Gastrocnemius medialis (tissue), 4 donors: ENCODE data around the gene FAM163B. TPM values are rescaled to one million over a fixed set of nuclear protein-coding genes. Genes with fewer than 3 reads are reported as not detected.
A peak's percentile ranks its signal among the peaks of the same experiment; 100 is the strongest.

ENCODE experiments used
- ATAC-seq, 2 donors: fragments of 150-250 bp; one replicate each; pipeline ENCODE4 v1.9.1; 2016
- DNase-seq, 2 donors: peaks; one replicate each; pipeline ENCODE4 v3.0.0-alpha.2; 2019
- H3K27ac ChIP-seq, 4 donors: fragments of 200-600 bp; sonication (generic); 1 replicate in 1 of 4; 2 replicates in 3 of 4; pipeline ENCODE4 v1.5.1; 2016 to 2018; ENCODE audit warnings: mild to moderate bottlenecking in 2 of 4, moderate library complexity in 1 of 4
- H3K27me3 ChIP-seq, 3 donors: fragments of 200-600 bp; sonication (generic) in 2 of 3; 1 replicate in 1 of 3; 2 replicates in 2 of 3; pipeline versions ENCODE4 v1.5.1 to v1.6.0; 2016 to 2019; ENCODE audit warnings: mild to moderate bottlenecking in 1 of 3, moderate library complexity in 1 of 3
- H3K36me3 ChIP-seq, 2 donors: fragments of 200-600 bp; sonication (generic) in 1 of 2; one replicate each; pipeline ENCODE4 v1.5.1; 2017 to 2018
- H3K4me1 ChIP-seq, 2 donors: fragments of 200-600 bp; sonication (generic) in 1 of 2; one replicate each; pipeline ENCODE4 v1.5.1; 2016 to 2017; ENCODE audit warnings: mild to moderate bottlenecking in 2 of 2
- H3K4me3 ChIP-seq, 4 donors: fragments of 200-600 bp; sonication (generic) in 3 of 4; 1 replicate in 1 of 4; 2 replicates in 3 of 4; pipeline ENCODE4 v1.5.1; 2016 to 2019; ENCODE audit warnings: mild to moderate bottlenecking in 2 of 4
- H3K9me3 ChIP-seq, 3 donors: fragments of 200-600 bp; sonication (generic) in 2 of 3; 1 replicate in 1 of 3; 2 replicates in 2 of 3; pipeline ENCODE4 v1.5.1; 2016 to 2019
- POLR2A ChIP-seq, 2 donors: fragments of 450-650 bp; IDR thresholded peaks; one replicate each; pipeline ENCODE4 v1.6.1; 2017; ENCODE audit warnings: antibody characterized with exemption in 2 of 2, mild to moderate bottlenecking in 2 of 2, moderate library complexity in 2 of 2
- in situ Hi-C, 4 donors: fragments of 200-750 bp; cut with MboI; loops; one replicate each; pipeline versions ENCODE4 v1.15.0 to v1.8.0; 2017; ENCODE audit warnings: low sequenced_read_pairs in 4 of 4
- intact Hi-C: fragments of 100-400 bp; cut with DNase I; formaldehyde crosslinking; loops from one replicate; pipeline ENCODE4 v1.15.1; 2023; ENCODE audit warnings: low total_unique reads
- total RNA-seq, 4 donors: library from RNA; depleted of rRNA; stranded (reverse); fragments of >200 nt; gene quantifications; one replicate each; pipeline versions ENCODE4 v1.1.0 to v1.2.3, GENCODE V29; 2016
- TF ChIP-seq, protein P1 (sequence below), 5 experiments: fragments of 450-650 bp in 3 of 5; fragments of 200-600 bp in 2 of 5; sonication (generic) in 2 of 5; IDR thresholded peaks in 4 of 5; conservative IDR thresholded peaks in 1 of 5; 1 replicate in 4 of 5; 2 replicates in 1 of 5; pipeline ENCODE4 v1.5.1; 2016 to 2019; ENCODE audit warnings: antibody characterized with exemption in 5 of 5, mild to moderate bottlenecking in 3 of 5, moderate library complexity in 3 of 5

Gene FAM163B
- total RNA-seq, 4 donors from 2014 or later, result not detected

DNA sequence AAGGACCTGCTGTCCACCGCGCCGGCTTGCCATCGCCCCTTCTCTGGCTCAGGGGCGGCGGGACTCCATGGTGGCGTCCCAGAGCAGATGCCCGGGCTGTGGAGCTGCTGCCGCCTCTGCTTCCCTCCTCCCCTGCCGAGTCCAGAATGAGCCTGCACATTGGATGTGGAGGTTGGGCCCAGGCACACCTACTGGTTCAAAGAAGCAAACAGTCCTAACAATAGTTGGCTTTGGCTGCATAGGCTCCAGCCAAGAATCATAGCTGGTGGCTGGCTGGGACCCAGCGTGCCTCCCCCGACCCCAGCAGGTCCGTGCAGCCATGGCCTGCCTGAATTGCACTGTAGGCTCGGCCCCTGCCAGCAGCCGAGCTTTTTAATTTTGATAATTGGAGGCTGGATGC is 48.9 kb downstream of the FAM163B start:
- Histone ChIP-seq H3K36me3 (no peaks in the 10 kb centered on the region), H3K27me3 (peaks cover 11 to 21% (median 16%) of the 10 kb centered on the region in 3 donors), H3K4me1 (peaks cover 13% of the 10 kb centered on the region in 2 donors), H3K4me3 (no peak overlapping the region), H3K27ac (no peak overlapping the region), H3K9me3 (no peaks in the 10 kb centered on the region)
- TF ChIP-seq, protein P1, sequence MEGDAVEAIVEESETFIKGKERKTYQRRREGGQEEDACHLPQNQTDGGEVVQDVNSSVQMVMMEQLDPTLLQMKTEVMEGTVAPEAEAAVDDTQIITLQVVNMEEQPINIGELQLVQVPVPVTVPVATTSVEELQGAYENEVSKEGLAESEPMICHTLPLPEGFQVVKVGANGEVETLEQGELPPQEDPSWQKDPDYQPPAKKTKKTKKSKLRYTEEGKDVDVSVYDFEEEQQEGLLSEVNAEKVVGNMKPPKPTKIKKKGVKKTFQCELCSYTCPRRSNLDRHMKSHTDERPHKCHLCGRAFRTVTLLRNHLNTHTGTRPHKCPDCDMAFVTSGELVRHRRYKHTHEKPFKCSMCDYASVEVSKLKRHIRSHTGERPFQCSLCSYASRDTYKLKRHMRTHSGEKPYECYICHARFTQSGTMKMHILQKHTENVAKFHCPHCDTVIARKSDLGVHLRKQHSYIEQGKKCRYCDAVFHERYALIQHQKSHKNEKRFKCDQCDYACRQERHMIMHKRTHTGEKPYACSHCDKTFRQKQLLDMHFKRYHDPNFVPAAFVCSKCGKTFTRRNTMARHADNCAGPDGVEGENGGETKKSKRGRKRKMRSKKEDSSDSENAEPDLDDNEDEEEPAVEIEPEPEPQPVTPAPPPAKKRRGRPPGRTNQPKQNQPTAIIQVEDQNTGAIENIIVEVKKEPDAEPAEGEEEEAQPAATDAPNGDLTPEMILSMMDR (IDR thresholded peaks at IDR 0.05 in 4 of 5, conservative IDR thresholded peaks at IDR 0.05 in 1 of 5), result no peak
- no peak for TF ChIP-seq POLR2A (IDR thresholded peaks at IDR 0.05)
- in situ Hi-C loops, result no loop called here
- DNase-seq (no peak), ATAC-seq (peak in 1 of 2 donors; percentile 37)
- intact Hi-C loops, result no loop called here

DNA sequence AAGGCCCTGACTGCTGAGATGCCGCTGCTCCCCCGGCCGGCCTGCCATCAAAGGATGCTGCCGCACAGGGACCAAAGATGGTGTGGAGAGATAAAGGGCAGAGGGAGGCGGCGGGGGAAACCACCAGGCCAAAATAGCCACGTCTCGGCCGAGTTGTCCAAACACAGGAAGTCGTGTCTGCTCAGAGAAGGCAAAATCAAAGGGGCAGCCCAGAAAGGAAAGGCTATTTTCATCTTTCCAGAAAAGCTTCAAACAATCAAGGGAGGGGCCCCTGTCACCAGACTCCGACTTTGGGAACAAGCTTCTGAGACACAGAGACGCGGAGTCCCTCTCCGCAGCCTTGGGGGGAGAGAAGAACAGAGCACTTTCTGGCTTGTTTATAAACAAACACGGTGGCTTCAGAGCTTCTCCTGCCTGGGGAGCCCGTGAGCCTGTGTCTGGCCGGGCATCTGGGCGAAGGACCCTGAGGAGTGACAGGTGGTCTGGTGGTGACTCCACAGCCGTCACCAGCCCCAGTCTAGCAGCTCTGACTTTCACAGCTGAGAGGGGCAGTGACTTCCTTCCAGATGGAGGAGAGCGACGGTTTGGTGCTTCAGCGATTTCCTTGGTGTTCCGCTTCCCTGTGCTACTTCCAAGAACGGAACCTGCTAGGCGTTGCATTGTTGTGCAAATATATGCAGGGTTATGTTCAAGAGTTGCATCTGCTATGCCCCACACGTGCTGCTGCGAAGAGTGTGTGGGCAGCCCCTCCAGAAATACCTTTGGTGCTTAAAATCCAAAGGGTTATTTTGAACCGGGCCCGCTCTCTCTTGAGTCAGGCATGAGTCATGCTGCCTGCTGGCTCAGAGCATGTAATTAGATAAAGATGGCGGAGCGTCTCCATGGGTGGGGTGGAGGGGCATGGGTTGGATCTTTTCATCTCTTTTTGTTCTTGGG is 50.7 kb downstream of the FAM163B start:
- DNase-seq (no peak), ATAC-seq (peak; percentile 63 to 64)
- Histone ChIP-seq H3K27ac (peak overlapping the region; percentile 47 to 68 (median 60)), H3K36me3 (no peaks in the 10 kb centered on the region), H3K27me3 (peaks cover 11 to 21% (median 16%) of the 10 kb centered on the region in 3 donors), H3K9me3 (no peaks in the 10 kb centered on the region), H3K4me1 (peaks cover 13% of the 10 kb centered on the region in 2 donors), H3K4me3 (peak overlapping the region in 2 of 4 donors; percentile 17 to 21)
- intact Hi-C loops, result no loop called here
- TF ChIP-seq POLR2A (IDR thresholded peaks at IDR 0.05), result no peak
- TF ChIP-seq, protein P1 (IDR thresholded peaks at IDR 0.05 in 4 of 5, conservative IDR thresholded peaks at IDR 0.05 in 1 of 5), result no peak
- in situ Hi-C loops, result no loop called here

DNA sequence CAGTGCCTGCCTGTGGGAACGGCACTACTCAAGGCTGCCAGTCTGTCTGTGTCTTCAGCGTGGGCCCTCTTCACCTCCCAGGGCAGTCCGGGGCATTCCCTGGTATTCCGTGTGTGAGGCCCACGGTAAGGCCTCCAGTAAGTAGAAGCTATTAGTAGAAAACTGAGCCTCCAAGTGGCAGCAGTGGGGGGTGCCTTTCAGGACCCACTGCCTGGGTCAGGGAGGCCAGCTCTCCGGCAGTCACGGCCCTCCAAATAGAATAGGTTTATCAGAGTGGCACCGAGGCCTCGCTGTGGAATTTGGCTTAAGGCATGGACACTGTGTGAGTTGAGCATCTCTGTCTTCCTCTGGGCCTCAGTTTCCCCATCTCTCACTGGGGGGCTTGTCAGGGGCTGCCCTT is 51.6 kb downstream of the FAM163B start:
- intact Hi-C loops, result no loop called here
- DNase-seq (no peak), ATAC-seq (no peak)
- peaks cover 11 to 16% (median 14%) of the 10 kb centered on the region in 3 donors for H3K27me3 ChIP-seq
- H3K36me3 ChIP-seq, result no peaks in the 10 kb centered on the region
- peaks cover 13% of the 10 kb centered on the region in 2 donors for H3K4me1 ChIP-seq
- no peaks in the 10 kb centered on the region for H3K9me3 ChIP-seq
- no peak for TF ChIP-seq POLR2A (IDR thresholded peaks at IDR 0.05)
- TF ChIP-seq, protein P1 (IDR thresholded peaks at IDR 0.05 in 4 of 5, conservative IDR thresholded peaks at IDR 0.05 in 1 of 5), result no peak
- no peak overlapping the region for H3K4me3 ChIP-seq
- in situ Hi-C loops, result no loop called here
- H3K27ac ChIP-seq, result peak overlapping the region in 1 of 4 donors; percentile 55

DNA sequence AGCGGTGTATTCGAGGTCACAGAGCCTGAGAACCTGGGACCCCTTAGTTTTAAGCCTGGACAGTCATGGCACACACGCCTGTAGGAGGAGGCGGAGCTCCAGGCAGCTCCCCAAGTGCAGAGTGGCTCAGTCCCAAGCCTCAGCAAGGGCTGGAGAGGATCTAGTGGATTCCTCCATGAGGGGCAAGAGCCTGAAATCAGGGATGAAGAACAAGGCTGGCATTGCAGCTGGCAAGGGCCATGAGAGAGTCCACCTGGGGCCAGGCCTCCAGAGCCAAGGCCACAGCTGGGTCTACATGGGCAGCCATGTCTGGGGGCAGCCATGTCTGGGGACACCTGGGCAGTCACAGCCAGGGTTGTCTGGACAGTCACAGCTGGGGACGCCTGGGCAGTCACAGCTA is 52.8 kb downstream of the FAM163B start:
- Histone ChIP-seq H3K9me3 (no peaks in the 10 kb centered on the region), H3K27me3 (peaks cover 7 to 14% (median 8%) of the 10 kb centered on the region in 3 donors), H3K27ac (no peak overlapping the region), H3K4me1 (peaks cover 13% of the 10 kb centered on the region in 2 donors), H3K4me3 (no peak overlapping the region), H3K36me3 (no peaks in the 10 kb centered on the region)
- intact Hi-C loops, result no loop called here
- no peak for DNase-seq
- in situ Hi-C loops, result no loop called here
- no peak for TF ChIP-seq POLR2A (IDR thresholded peaks at IDR 0.05)
- TF ChIP-seq, protein P1 (IDR thresholded peaks at IDR 0.05 in 4 of 5, conservative IDR thresholded peaks at IDR 0.05 in 1 of 5), result no peak
- no peak for ATAC-seq
